AG04450 (cell line): ENCODE measurements around the gene POR. TPM values are rescaled to one million over a fixed set of nuclear protein-coding genes. Genes with fewer than 3 reads are reported as not detected.
"Not testable (repeated sequence)": the region's sequence is repeated elsewhere in the genome, so short reads cannot be mapped to it uniquely, and the experiment has no call there.

Experiments
- CTCF ChIA-PET: fragments of 300-600, 350-600 bp; formaldehyde crosslinking; extraction: SDS; loops from one replicate; lab custom pipeline; 2022; ENCODE audit warnings: antibody characterized with exemption, inconsistent platforms; lab: Charles Lee
- POLR2A ChIA-PET: fragments of 350-600 bp; formaldehyde crosslinking; extraction: SDS; loops from one replicate; lab custom pipeline; 2021; ENCODE audit warnings: antibody characterized with exemption, inconsistent platforms; lab: Yijun Ruan, JAX
- DNase-seq: peaks from one replicate; pipeline ENCODE4 v3.0.0-alpha.2; 2011; ENCODE audit warnings: low read depth, low spot score
- H3K27ac ChIP-seq: one replicate; pipeline ENCODE4 v1.5.1; 2012; ENCODE audit warnings: low read depth, low read length, control low read depth
- H3K27me3 ChIP-seq: one replicate; pipeline ENCODE4 v1.6.0; 2012; ENCODE audit warnings: low read length; ENCODE audit not compliant: control insufficient read depth, insufficient read depth
- H3K4me3 ChIP-seq: 2 replicates; pipeline ENCODE4 v1.5.1; 2011; ENCODE audit warnings: mild to moderate bottlenecking, low read depth, low read length, control low read depth
- H3K9me3 ChIP-seq: 2 replicates; pipeline ENCODE4 v1.5.1; 2012; ENCODE audit warnings: low read length; ENCODE audit not compliant: control insufficient read depth, insufficient read depth
- polyA plus RNA-seq: library from polyadenylated mRNA; depleted of rRNA; stranded (reverse); fragments of >200 nt; gene quantifications from 2 replicates; pipeline ENCODE4 v1.2.3, GENCODE V29; 2011
- TF ChIP-seq, protein P1 (sequence below): IDR thresholded peaks from 2 replicates; pipeline ENCODE4 v1.5.1; 2011; ENCODE audit warnings: low read depth, low read length, control low read depth, inconsistent platforms

Gene POR
- polyA plus RNA-seq, 1 experiment, result 39.0 TPM

DNA sequence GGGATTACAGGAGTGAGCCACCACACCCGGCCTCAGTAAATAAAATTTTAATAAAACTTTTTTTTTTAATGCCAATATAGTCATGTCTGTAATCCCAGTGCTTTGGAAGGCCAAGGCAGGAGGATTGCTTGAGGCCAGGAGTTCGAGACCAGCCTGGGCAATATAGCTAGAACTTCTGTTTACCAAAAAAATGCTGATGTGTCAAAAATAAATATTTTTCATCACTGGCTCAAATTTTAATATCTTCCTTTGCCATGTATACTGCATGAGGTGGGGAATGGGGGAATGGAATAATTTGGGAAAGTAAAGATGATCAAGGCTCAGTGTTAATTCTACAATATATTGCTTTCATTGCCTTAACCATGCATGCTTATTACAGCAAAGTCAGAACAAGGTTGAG is 46.8 kb upstream of the POR start:
- no peaks in the 10 kb centered on the region for H3K9me3 ChIP-seq
- H3K27me3 ChIP-seq, result no peaks in the 10 kb centered on the region
- H3K4me3 ChIP-seq, result no peak overlapping the region
- no peak for DNase-seq
- TF ChIP-seq, protein P1, sequence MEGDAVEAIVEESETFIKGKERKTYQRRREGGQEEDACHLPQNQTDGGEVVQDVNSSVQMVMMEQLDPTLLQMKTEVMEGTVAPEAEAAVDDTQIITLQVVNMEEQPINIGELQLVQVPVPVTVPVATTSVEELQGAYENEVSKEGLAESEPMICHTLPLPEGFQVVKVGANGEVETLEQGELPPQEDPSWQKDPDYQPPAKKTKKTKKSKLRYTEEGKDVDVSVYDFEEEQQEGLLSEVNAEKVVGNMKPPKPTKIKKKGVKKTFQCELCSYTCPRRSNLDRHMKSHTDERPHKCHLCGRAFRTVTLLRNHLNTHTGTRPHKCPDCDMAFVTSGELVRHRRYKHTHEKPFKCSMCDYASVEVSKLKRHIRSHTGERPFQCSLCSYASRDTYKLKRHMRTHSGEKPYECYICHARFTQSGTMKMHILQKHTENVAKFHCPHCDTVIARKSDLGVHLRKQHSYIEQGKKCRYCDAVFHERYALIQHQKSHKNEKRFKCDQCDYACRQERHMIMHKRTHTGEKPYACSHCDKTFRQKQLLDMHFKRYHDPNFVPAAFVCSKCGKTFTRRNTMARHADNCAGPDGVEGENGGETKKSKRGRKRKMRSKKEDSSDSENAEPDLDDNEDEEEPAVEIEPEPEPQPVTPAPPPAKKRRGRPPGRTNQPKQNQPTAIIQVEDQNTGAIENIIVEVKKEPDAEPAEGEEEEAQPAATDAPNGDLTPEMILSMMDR, result no peak
- CTCF ChIA-PET, result interaction anchor here (1.2 kb wide), 1 partner anchor 152 kb away, joined by 8 read pairs; no protein-coding TSS in a partner anchor
- H3K27ac ChIP-seq, result no peak overlapping the region
- POLR2A ChIA-PET, result interaction anchor here (0.7 kb wide), 1 partner anchor 149 kb away, joined by 4 read pairs; no protein-coding TSS in a partner anchor

DNA sequence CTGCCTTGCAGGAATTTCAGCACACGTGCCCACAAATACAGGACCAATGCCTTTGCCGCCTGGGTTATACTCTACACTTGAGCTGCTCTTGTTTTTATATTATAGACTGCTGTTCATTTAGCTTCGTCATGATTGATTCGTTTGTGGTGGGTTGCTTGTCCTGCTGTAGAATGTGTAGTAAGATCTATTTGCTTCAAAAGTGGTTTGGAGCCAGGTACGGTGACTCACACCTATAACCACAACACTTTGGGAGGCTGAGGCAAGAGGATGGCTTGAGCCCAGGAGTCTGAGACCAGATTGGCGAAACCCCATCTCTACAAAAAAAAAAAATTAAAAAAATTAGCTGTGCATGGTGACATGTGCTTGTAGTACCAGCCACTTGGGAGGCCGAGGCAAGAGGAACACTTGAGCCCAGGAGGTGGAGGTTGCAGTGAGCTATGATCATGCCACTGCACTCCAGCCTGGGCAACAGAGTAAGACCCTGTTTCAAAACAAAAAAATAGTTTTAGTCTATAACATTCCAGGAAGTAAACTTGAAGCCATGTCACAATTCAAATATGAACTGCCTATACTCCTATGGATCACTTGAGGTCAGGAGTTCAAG is 45.1 kb upstream of the POR start:
- Histone ChIP-seq H3K27me3 (no peaks in the 10 kb centered on the region), H3K4me3 (no peak overlapping the region), H3K27ac (no peak overlapping the region), H3K9me3 (no peaks in the 10 kb centered on the region)
- no peak for DNase-seq
- POLR2A ChIA-PET, result no interaction called here
- TF ChIP-seq, protein P1, result no peak
- CTCF ChIA-PET, result no interaction called here

- ChIA-PET POLR2A (interaction anchor here (0.6 kb wide), 2 partner anchors 19 to 71 kb away, joined by 3 read pairs; no protein-coding TSS in a partner anchor), CTCF (interaction anchor here (0.8 kb wide), 1 partner anchor 150 kb away, joined by 3 read pairs; no protein-coding TSS in a partner anchor)
- no peak overlapping the region for H3K4me3 ChIP-seq
- H3K27me3 ChIP-seq, result no peaks in the 10 kb centered on the region
- H3K27ac ChIP-seq, result no peak overlapping the region
- TF ChIP-seq, protein P1, result no peak
- no peak for DNase-seq
- H3K9me3 ChIP-seq, result no peaks in the 10 kb centered on the region
Measured at GRCh38 chr7:75870557-75871161, 44.3 kb upstream of the POR start.

DNA sequence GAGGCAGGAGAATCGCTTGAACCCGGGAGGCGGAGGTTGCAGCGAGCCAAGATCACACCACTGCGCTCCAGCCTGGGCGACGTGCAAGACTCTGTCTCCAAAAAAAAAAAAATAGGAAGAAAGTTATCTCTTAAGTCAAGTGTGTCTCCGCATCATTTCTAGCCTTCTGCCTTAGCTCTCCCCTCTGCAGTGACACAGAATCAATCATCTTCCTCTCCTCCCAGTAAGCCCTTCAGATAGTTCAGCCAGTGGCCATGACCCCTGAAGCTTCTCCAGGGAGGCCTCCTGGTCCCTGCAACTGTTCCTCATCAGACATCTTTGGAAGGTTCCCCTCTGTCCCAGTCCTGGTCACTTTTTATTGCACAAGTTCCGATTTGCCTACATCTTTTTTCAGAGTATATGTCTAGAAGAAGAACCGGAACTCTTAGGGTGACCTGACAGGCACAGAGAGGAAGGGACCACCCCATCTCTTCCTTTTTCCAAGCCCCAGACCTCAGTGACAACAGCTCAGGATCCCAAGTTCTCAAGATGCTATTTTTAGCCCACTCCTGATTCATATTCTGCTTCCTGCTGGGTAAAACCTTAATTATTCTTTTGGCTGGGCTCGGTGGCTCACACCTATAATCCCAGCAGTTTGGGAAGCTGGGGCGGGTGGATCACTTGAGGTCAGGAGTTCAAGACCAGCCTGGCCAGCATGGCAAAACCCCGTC is 42.7 kb upstream of the POR start:
- Histone ChIP-seq H3K27me3 (no peaks in the 10 kb centered on the region), H3K4me3 (no peak overlapping the region), H3K9me3 (no peaks in the 10 kb centered on the region), H3K27ac (no peak overlapping the region)
- no peak for DNase-seq
- TF ChIP-seq, protein P1, result no peak
- ChIA-PET CTCF (no interaction called here), POLR2A (interaction anchor here (0.6 to 1.5 kb wide), 3 partner anchors 8 to 66 kb away, joined by 3 to 5 read pairs (median 3); no protein-coding TSS in a partner anchor)

- H3K27ac ChIP-seq, H3K27me3 ChIP-seq, CTCF ChIA-PET, H3K9me3 ChIP-seq, DNase-seq, H3K4me3 ChIP-seq, POLR2A ChIA-PET: not testable (repeated sequence)
Measured at GRCh38 chr7:75874180-75874579, 40.8 kb upstream of the POR start.
